B cell (primary cell): ENCODE measurements around the gene EYS. TPM values are rescaled to one million over a fixed set of nuclear protein-coding genes. Genes with fewer than 3 reads are reported as not detected.

Experiments used
- ATAC-seq: fragments of 200-7000 bp; cut with Tn5 transposase; one replicate; pipeline ENCODE4 v1.10.0; 2021; ENCODE audit warnings: low read depth, mild to moderate bottlenecking, moderate number of reproducible peaks, moderate library complexity
- CTCF ChIA-PET: fragments of 350-600 bp; sonication (Branson Sonifier 250); formaldehyde crosslinking; loops from one replicate; lab custom pipeline; 2021; ENCODE audit warnings: antibody characterized with exemption, inconsistent platforms; lab: Charles Lee
- POLR2A ChIA-PET: fragments of 350-600 bp; sonication (Branson Sonifier 250); formaldehyde crosslinking; loops from one replicate; lab custom pipeline; 2021; ENCODE audit warnings: antibody characterized with exemption; lab: Charles Lee
- DNase-seq: peaks from one replicate; pipeline ENCODE4 v3.0.0; 2013
- H2AFZ ChIP-seq: 2 replicates; pipeline ENCODE4 v1.6.1; 2012; ENCODE audit warnings: mild to moderate bottlenecking, low read depth, low read length; ENCODE audit not compliant: insufficient read depth, poor library complexity, severe bottlenecking
- H3K27ac ChIP-seq, 2 donors: 1 replicate in 1 of 2; 2 replicates in 1 of 2; pipeline ENCODE4 v1.5.1; 2012 to 2013; ENCODE audit warnings: low read length in 2 of 2, mild to moderate bottlenecking in 2 of 2, moderate library complexity in 1 of 2
- H3K27me3 ChIP-seq, 4 experiments: fragments of 200-600 bp in 1 of 4; sonication (generic) in 1 of 4; replicated peaks in 1 of 4; 1 replicate in 2 of 4; 2 replicates in 2 of 4; pipeline versions ENCODE4 v1.6.1 to v1.7.0; 2013 to 2016; ENCODE audit warnings: low read length in 3 of 4, mild to moderate bottlenecking in 2 of 4, mixed read lengths in 1 of 4, moderate library complexity in 1 of 4; ENCODE audit not compliant: insufficient read depth in 4 of 4, control insufficient read depth in 3 of 4; ENCODE audit errors: control extremely low read depth in 1 of 4
- H3K36me3 ChIP-seq, 2 experiments: replicated peaks in 1 of 2; 1 replicate in 1 of 2; 2 replicates in 1 of 2; pipeline versions ENCODE4 v1.6.1 to v1.7.1; 2013; ENCODE audit warnings: low read length in 1 of 2; ENCODE audit not compliant: insufficient read depth in 2 of 2, control insufficient read depth in 1 of 2; ENCODE audit errors: control extremely low read depth in 1 of 2, extremely low read depth in 1 of 2
- H3K4me1 ChIP-seq, 2 donors: fragments of 200-600 bp in 1 of 2; sonication (generic) in 1 of 2; 1 replicate in 1 of 2; 2 replicates in 1 of 2; pipeline versions ENCODE4 v1.5.1 to v1.6.1; 2013 to 2017; ENCODE audit warnings: low read length in 2 of 2; ENCODE audit not compliant: control insufficient read depth in 2 of 2, insufficient read depth in 2 of 2
- H3K4me2 ChIP-seq: replicated peaks from 2 replicates; pipeline ENCODE3; 2012; ENCODE audit warnings: mild to moderate bottlenecking, low read depth, low read length; ENCODE audit not compliant: poor library complexity, severe bottlenecking
- H3K4me3 ChIP-seq, 5 experiments: fragments of 200-600 bp in 1 of 5; sonication (generic) in 1 of 5; 1 replicate in 3 of 5; 2 replicates in 2 of 5; pipeline versions ENCODE4 v1.5.1 to v1.7.0; 2011 to 2016; ENCODE audit warnings: low read length in 4 of 5, mild to moderate bottlenecking in 4 of 5, low read depth in 2 of 5, control low read depth in 1 of 5, moderate library complexity in 1 of 5; ENCODE audit not compliant: insufficient read depth in 1 of 5; ENCODE audit errors: control extremely low read depth in 1 of 5, extremely low read depth in 1 of 5
- H3K79me2 ChIP-seq: fragments of 200-600 bp; sonication (generic); one replicate; pipeline ENCODE4 v1.6.0; 2016; ENCODE audit warnings: low read length; ENCODE audit not compliant: control insufficient read depth, insufficient read depth
- H3K9ac ChIP-seq: fragments of 200-600 bp; sonication (generic); 2 replicates; pipeline ENCODE4 v1.6.1; 2017; ENCODE audit warnings: mild to moderate bottlenecking, low read length, moderate library complexity
- H3K9me3 ChIP-seq, 3 donors: one replicate each; pipeline versions ENCODE4 v1.6.1 to v1.7.1; 2013; ENCODE audit warnings: low read length in 2 of 3; ENCODE audit not compliant: control insufficient read depth in 2 of 3, insufficient read depth in 1 of 3; ENCODE audit errors: control extremely low read depth in 1 of 3
- H4K20me1 ChIP-seq: 2 replicates; pipeline ENCODE4 v1.6.0; 2012; ENCODE audit warnings: mild to moderate bottlenecking, low read length; ENCODE audit not compliant: insufficient read depth, control insufficient read depth, poor library complexity, severe bottlenecking
- H3K27ac Mint-ChIP-seq: one replicate; pipeline ENCODE4 v1.8.0; 2021; ENCODE audit warnings: mixed read lengths
- H3K27me3 Mint-ChIP-seq: one replicate; pipeline ENCODE4 v1.8.0; 2021; ENCODE audit warnings: mixed read lengths
- H3K4me1 Mint-ChIP-seq: one replicate; pipeline ENCODE4 v1.8.0; 2021; ENCODE audit warnings: mixed read lengths
- H3K4me3 Mint-ChIP-seq: one replicate; pipeline ENCODE4 v1.8.0; 2021; ENCODE audit warnings: mixed read lengths
- H3K9me3 Mint-ChIP-seq: one replicate; pipeline ENCODE4 v1.8.0; 2022; ENCODE audit warnings: mixed read lengths; ENCODE audit not compliant: insufficient read depth
- CTCF ChIP-seq: fragments of 200-600 bp; IDR thresholded peaks from one replicate; pipeline ENCODE4 v1.8.0; 2022; ENCODE audit warnings: antibody characterized with exemption, mild to moderate bottlenecking
- EZH2 ChIP-seq: IDR thresholded peaks from 2 replicates; pipeline ENCODE4 v1.6.1; 2012; ENCODE audit warnings: borderline replicate concordance, low read depth, mild to moderate bottlenecking, moderate library complexity, low read length; ENCODE audit not compliant: insufficient read depth, poor library complexity, severe bottlenecking
- WGBS: methylation state at CpG from one replicate; pipeline ENCODE4 v1.1.5; 2013; ENCODE audit warnings: missing lambda C conversion rate; ENCODE audit not compliant: insufficient coverage; 5-methylcytosine and 5-hydroxymethylcytosine counted together
- intact Hi-C: fragments of 100-400 bp; cut with micrococcal nuclease; formaldehyde crosslinking; loops from one replicate; pipeline ENCODE4 v1.10.0; 2022
- polyA plus RNA-seq: library from polyadenylated mRNA; depleted of rRNA; stranded (reverse); fragments of >200 nt; gene quantifications from 2 replicates; pipeline ENCODE4 v1.2.3, GENCODE V29; 2012
- total RNA-seq, 2 donors: library from RNA; stranded (reverse); fragments of 120-200 nt in 1 of 2; gene quantifications; 1 replicate in 1 of 2; 2 replicates in 1 of 2; pipeline versions ENCODE4 v1.2.3 to v1.2.4, GENCODE V29; 2013 to 2022

EYS gene
- total and polyA plus RNA-seq, 2 donors (not counting 1 experiment from before 2014, with no cell fraction given) = not detected

- H3K4me2 ChIP-seq = no peak overlapping the region
- POLR2A ChIA-PET = no interaction called here
- no peaks in the 10 kb centered on the region for H3K36me3 ChIP-seq
- H3K4me1 Mint-ChIP-seq = no peaks in the 10 kb centered on the region
- no peaks in the 10 kb centered on the region for H3K9me3 Mint-ChIP-seq
- H3K79me2 ChIP-seq = no peaks in the 10 kb centered on the region
- H3K27me3 ChIP-seq = no peaks in the 10 kb centered on the region
- H3K4me3 Mint-ChIP-seq = no peak overlapping the region
- H3K27ac ChIP-seq = no peak overlapping the region
- no peak overlapping the region for H3K4me3 ChIP-seq
- H3K9ac ChIP-seq = no peak overlapping the region
- no peak overlapping the region for H2AFZ ChIP-seq
- no peak overlapping the region for H3K27ac Mint-ChIP-seq
- no peaks in the 10 kb centered on the region for H3K9me3 ChIP-seq
- no peaks in the 10 kb centered on the region for H4K20me1 ChIP-seq
- intact Hi-C loops = no loop called here
- TF ChIP-seq CTCF (no peak), EZH2 (no peak)
- no peaks in the 10 kb centered on the region for H3K27me3 Mint-ChIP-seq
- no peaks in the 10 kb centered on the region for H3K4me1 ChIP-seq
- CTCF ChIA-PET = no interaction called here
- no peak for ATAC-seq
- WGBS = 10% methylated on average over 1 of the region's 2 CpGs
- no peak for DNase-seq
These were observed 1765.1 kb downstream of the EYS start for GRCh38 chr6:63941747-63942470.

GRCh38 chr6:63940056-63940455, 1767.0 kb downstream of the EYS start:
- Histone ChIP-seq H3K36me3 (no peaks in the 10 kb centered on the region), H3K9ac (no peak overlapping the region), H3K9me3 (no peaks in the 10 kb centered on the region), H3K27ac (no peak overlapping the region), H2AFZ (no peak overlapping the region), H4K20me1 (no peaks in the 10 kb centered on the region), H3K4me3 (no peak overlapping the region), H3K4me2 (no peak overlapping the region), H3K79me2 (no peaks in the 10 kb centered on the region), H3K27me3 (no peaks in the 10 kb centered on the region), H3K4me1 (no peaks in the 10 kb centered on the region)
- no peak for DNase-seq
- no peak overlapping the region for H3K27ac Mint-ChIP-seq
- H3K4me1 Mint-ChIP-seq = no peaks in the 10 kb centered on the region
- no peak overlapping the region for H3K4me3 Mint-ChIP-seq
- ChIA-PET POLR2A (no interaction called here), CTCF (interaction anchor here (0.7 kb wide), 1 partner anchor 62 kb away, joined by 4 read pairs; no protein-coding TSS in a partner anchor)
- ATAC-seq = no peak
- no peaks in the 10 kb centered on the region for H3K9me3 Mint-ChIP-seq
- intact Hi-C loops = no loop called here
- no peak for TF ChIP-seq EZH2
- TF ChIP-seq CTCF = no peak
- WGBS = no CpG with 5 or more reads among the region's 1 CpG
- H3K27me3 Mint-ChIP-seq = no peaks in the 10 kb centered on the region
